H1 (cell line): Measurements from ENCODE around the gene NLRC3. TPM values are rescaled to one million over a fixed set of nuclear protein-coding genes. Genes with fewer than 3 reads are reported as not detected.

Experiments
- CTCF ChIA-PET: fragments of 300-600 bp; sonication (Branson Sonifier 250); formaldehyde crosslinking; loops from one replicate; lab custom pipeline; 2021; ENCODE audit not compliant: partially characterized antibody; lab: Charles Lee
- POLR2A ChIA-PET: fragments of 300-600 bp; sonication (Branson Sonifier 250); formaldehyde crosslinking; loops from one replicate; lab custom pipeline; 2021; ENCODE audit warnings: inconsistent platforms; ENCODE audit not compliant: partially characterized antibody; lab: Charles Lee
- DNase-seq, 2 experiments: peaks; one replicate each; pipeline versions ENCODE4 v3.0.0 to v3.0.0-alpha.2; 2010 to 2022; ENCODE audit warnings: low spot score in 2 of 2, low read depth in 1 of 2, mixed read lengths in 1 of 2
- FAIRE-seq: peaks from 2 replicates; lab custom pipeline; 2011; peaks lifted over from hg19 to GRCh38; lab: Jason Lieb, UNC
- H2AFZ ChIP-seq: 2 replicates; pipeline ENCODE4 v1.8.1; 2012; ENCODE audit warnings: low read length, inconsistent platforms
- H2AK5ac ChIP-seq: 2 replicates; pipeline ENCODE4 v1.6.1; 2013; ENCODE audit warnings: low read depth, low read length
- H2BK120ac ChIP-seq: replicated peaks from 2 replicates; pipeline ENCODE3; 2013; ENCODE audit warnings: low read depth, low read length, inconsistent platforms
- H2BK12ac ChIP-seq: 2 replicates; pipeline ENCODE4 v1.6.1; 2013; ENCODE audit warnings: low read depth, low read length
- H2BK15ac ChIP-seq: 2 replicates; pipeline ENCODE4 v1.6.1; 2013; ENCODE audit warnings: low read length
- H2BK20ac ChIP-seq: 2 replicates; pipeline ENCODE4 v1.6.1; 2013; ENCODE audit warnings: low read length
- H2BK5ac ChIP-seq: 2 replicates; pipeline ENCODE4 v1.6.1; 2013; ENCODE audit warnings: low read depth, low read length
- H3K14ac ChIP-seq: 2 replicates; pipeline ENCODE4 v1.6.1; 2013; ENCODE audit warnings: inconsistent platforms; ENCODE audit not compliant: insufficient read length
- H3K18ac ChIP-seq: 2 replicates; pipeline ENCODE4 v1.6.1; 2013; ENCODE audit warnings: low read length; ENCODE audit errors: extremely low read depth
- H3K23ac ChIP-seq: 2 replicates; pipeline ENCODE4 v1.6.1; 2013; ENCODE audit warnings: inconsistent platforms; ENCODE audit not compliant: insufficient read length
- H3K23me2 ChIP-seq: 2 replicates; pipeline ENCODE4 v1.6.1; 2013; ENCODE audit warnings: low read depth, low read length
- H3K27ac ChIP-seq: 2 replicates; pipeline ENCODE4 v1.6.1; 2011; ENCODE audit warnings: low read depth, low read length, inconsistent platforms
- H3K27me3 ChIP-seq, 4 experiments: replicated peaks in 1 of 4; 1 replicate in 1 of 4; 2 replicates in 3 of 4; pipeline versions ENCODE4 v1.6.1 to v1.8.1; 2011 to 2013; ENCODE audit warnings: low read length in 3 of 4, mild to moderate bottlenecking in 3 of 4, inconsistent platforms in 2 of 4, mixed read lengths in 2 of 4, moderate library complexity in 1 of 4; ENCODE audit not compliant: control insufficient read depth in 3 of 4, insufficient read depth in 3 of 4; ENCODE audit errors: extremely low read depth in 1 of 4
- H3K36me3 ChIP-seq, 4 experiments: 2 replicates each; pipeline versions ENCODE4 v1.6.1 to v1.8.1; 2011 to 2013; ENCODE audit warnings: mild to moderate bottlenecking in 4 of 4, low read length in 3 of 4, moderate library complexity in 2 of 4, control low read depth in 1 of 4, inconsistent platforms in 1 of 4; ENCODE audit not compliant: insufficient read depth in 4 of 4, control insufficient read depth in 2 of 4
- H3K4ac ChIP-seq: replicated peaks from 2 replicates; pipeline ENCODE3; 2013; ENCODE audit warnings: low read length, low read depth, mixed read lengths, inconsistent platforms; ENCODE audit not compliant: insufficient read length
- H3K4me1 ChIP-seq, 4 experiments: replicated peaks in 1 of 4; 1 replicate in 1 of 4; 2 replicates in 3 of 4; pipeline versions ENCODE4 v1.6.1 to v1.8.1; 2011 to 2013; ENCODE audit warnings: low read length in 3 of 4, inconsistent platforms in 2 of 4, mixed read lengths in 1 of 4; ENCODE audit not compliant: insufficient read depth in 4 of 4, control insufficient read depth in 3 of 4
- H3K4me2 ChIP-seq, 2 experiments: 2 replicates each; pipeline versions ENCODE4 v1.6.1 to v1.8.1; 2011 to 2013; ENCODE audit warnings: low read depth in 2 of 2, low read length in 2 of 2, control low read depth in 1 of 2, inconsistent platforms in 1 of 2, mild to moderate bottlenecking in 1 of 2; ENCODE audit not compliant: insufficient read depth in 1 of 2
- H3K4me3 ChIP-seq, 4 experiments: fragments of 200-600, 300-600 bp in 1 of 4; sonication (generic), shearing (Covaris generic), sonication (Bioruptor Twin) in 1 of 4; 2 replicates each; pipeline versions ENCODE4 v1.5.1 to v1.8.1; 2011 to 2016; ENCODE audit warnings: low read length in 4 of 4, low read depth in 3 of 4, control low read depth in 2 of 4, inconsistent platforms in 2 of 4, mild to moderate bottlenecking in 2 of 4, mixed read lengths in 1 of 4, moderate library complexity in 1 of 4; ENCODE audit not compliant: insufficient read depth in 2 of 4; ENCODE audit errors: extremely low read depth in 1 of 4
- H3K56ac ChIP-seq: replicated peaks from 2 replicates; pipeline ENCODE3; 2013; ENCODE audit warnings: low read depth, mild to moderate bottlenecking, mixed read lengths, low read length, inconsistent platforms; ENCODE audit not compliant: insufficient read length
- H3K79me1 ChIP-seq: 2 replicates; pipeline ENCODE4 v1.6.1; 2013; ENCODE audit warnings: low read depth, low read length, control low read depth
- H3K79me2 ChIP-seq, 2 experiments: 2 replicates each; pipeline versions ENCODE4 v1.6.1 to v1.8.1; 2012 to 2013; ENCODE audit warnings: low read length in 2 of 2, mild to moderate bottlenecking in 2 of 2, inconsistent platforms in 1 of 2; ENCODE audit not compliant: insufficient read depth in 2 of 2, control insufficient read depth in 1 of 2
- H3K9ac ChIP-seq, 4 experiments: replicated peaks in 1 of 4; 1 replicate in 1 of 4; 2 replicates in 3 of 4; pipeline versions ENCODE4 v1.6.1 to v1.8.1; 2011 to 2013; ENCODE audit warnings: low read depth in 3 of 4, low read length in 3 of 4, control low read depth in 2 of 4, mild to moderate bottlenecking in 2 of 4, moderate library complexity in 2 of 4, inconsistent platforms in 1 of 4; ENCODE audit errors: extremely low read depth in 1 of 4
- H3K9me3 ChIP-seq, 2 experiments: 2 replicates each; pipeline versions ENCODE4 v1.6.1 to v1.8.1; 2012 to 2013; ENCODE audit warnings: mild to moderate bottlenecking in 2 of 2, moderate library complexity in 2 of 2, control low read depth in 1 of 2, inconsistent platforms in 1 of 2, low read depth in 1 of 2, low read length in 1 of 2, mixed read lengths in 1 of 2; ENCODE audit not compliant: insufficient read depth in 2 of 2
- H4K20me1 ChIP-seq, 2 experiments: replicated peaks in 1 of 2; 2 replicates each; pipeline versions ENCODE3 to v1.8.1; 2011 to 2013; ENCODE audit warnings: inconsistent platforms in 2 of 2, low read length in 2 of 2, mild to moderate bottlenecking in 1 of 2; ENCODE audit not compliant: insufficient read depth in 2 of 2, control insufficient read depth in 1 of 2
- H4K5ac ChIP-seq: 2 replicates; pipeline ENCODE4 v1.6.1; 2013; ENCODE audit warnings: low read length, low read depth, mixed read lengths, inconsistent platforms; ENCODE audit not compliant: insufficient read length
- H4K8ac ChIP-seq: 2 replicates; pipeline ENCODE4 v1.8.0; 2013; ENCODE audit warnings: mild to moderate bottlenecking, moderate library complexity, low read length, inconsistent platforms; ENCODE audit not compliant: insufficient read depth; ENCODE audit errors: extremely low read depth
- H4K91ac ChIP-seq: replicated peaks from 2 replicates; pipeline ENCODE3; 2013; ENCODE audit warnings: low read length, mixed read lengths, inconsistent platforms; ENCODE audit not compliant: insufficient read length
- POLR2AphosphoS5 ChIP-seq: IDR thresholded peaks from 2 replicates; pipeline ENCODE4 v1.6.1; 2011; ENCODE audit warnings: low read depth, low read length
- TAF7 ChIP-seq: optimal IDR thresholded peaks from 2 replicates; pipeline ENCODE3; 2011; ENCODE audit warnings: low read depth, mild to moderate bottlenecking, inconsistent platforms, low read length, moderate library complexity, borderline replicate concordance
- WGBS, 2 experiments: shearing (Covaris generic) in 1 of 2; methylation state at CpG; one replicate each; pipeline versions ENCODE4 v1.1.6 to v1.1.7; 2013 to 2015; ENCODE audit warnings: low lambda C conversion rate in 2 of 2, mixed read lengths in 2 of 2, inconsistent platforms in 1 of 2, low coverage in 1 of 2, missing lambda C conversion rate in 1 of 2; ENCODE audit not compliant: insufficient replicate concordance in 2 of 2, insufficient coverage in 1 of 2, insufficient read length in 1 of 2; ENCODE audit errors: extremely low coverage in 1 of 2, missing lambda C conversion rate in 1 of 2; 5-methylcytosine and 5-hydroxymethylcytosine counted together
- polyA plus RNA-seq, 7 experiments: library from polyadenylated mRNA; depleted of rRNA in 3 of 7; stranded (reverse) in 5 of 7; unstranded in 2 of 7; fragments of >200 nt in 5 of 7; fragments of 200-250 nt in 2 of 7; gene quantifications; 1 replicate in 5 of 7; 2 replicates in 1 of 7; 4 replicates in 1 of 7; pipeline versions ENCODE4 v1.2.1 to v1.2.3, GENCODE V29; 2011 to 2013; ENCODE audit warnings: missing spikeins in 2 of 7, mixed read lengths in 2 of 7
- total RNA-seq: library from RNA; stranded (reverse); fragmentation: NEBNext Ultra II Directional; extraction: Animal tissue kit (Norgen Biotek cat#: 25700); gene quantifications from 2 replicates; pipeline ENCODE4 v1.2.1, GENCODE V29; 2021
- TF ChIP-seq, protein P1 (sequence below): IDR thresholded peaks from 2 replicates; pipeline ENCODE4 v1.6.1; 2011; ENCODE audit warnings: low read depth, mild to moderate bottlenecking, low read length; ENCODE audit not compliant: insufficient read depth
- TF ChIP-seq, protein P2 (sequence below), 3 experiments: IDR thresholded peaks; 1 replicate in 2 of 3; 2 replicates in 1 of 3; pipeline versions ENCODE4 v1.5.1 to v1.6.1; 2011; ENCODE audit warnings: low read length in 3 of 3, mild to moderate bottlenecking in 3 of 3, inconsistent platforms in 2 of 3, low read depth in 1 of 3, moderate library complexity in 1 of 3; ENCODE audit not compliant: insufficient read depth in 1 of 3; ENCODE audit errors: control extremely low read depth in 1 of 3

NLRC3 gene
- total and polyA plus RNA-seq, 2 of the 8 experiments (the other 6 are each of a cell fraction or from before 2014, with no cell fraction given), result 0.18 to 0.20 TPM

DNA sequence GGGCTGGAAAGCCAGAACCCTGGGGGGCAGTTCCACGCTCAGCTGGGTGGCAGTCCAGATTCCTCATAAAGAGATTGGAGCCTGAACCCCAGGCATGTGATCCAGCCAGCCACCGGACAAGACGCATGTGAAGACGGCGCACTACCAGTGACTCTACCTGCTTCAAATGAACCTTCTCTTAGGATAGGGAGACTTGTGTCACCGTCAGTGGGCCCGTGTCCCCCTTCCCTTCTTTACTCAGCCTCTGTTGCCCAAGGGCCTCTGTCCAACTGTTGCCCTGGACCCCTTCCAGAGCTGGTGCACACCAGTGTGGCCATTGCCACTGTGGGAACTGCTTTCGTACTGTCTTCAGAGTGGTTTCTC is 58.2 kb downstream of the NLRC3 start:
- no peak overlapping the region for H3K23ac ChIP-seq
- no peak overlapping the region for H2BK20ac ChIP-seq
- H3K79me1 ChIP-seq, result no peaks in the 10 kb centered on the region
- no peak overlapping the region for H2BK120ac ChIP-seq
- FAIRE-seq (no peak), DNase-seq (no peak)
- no peak overlapping the region for H4K8ac ChIP-seq
- H4K91ac ChIP-seq, result no peak overlapping the region
- no peak overlapping the region for H2AK5ac ChIP-seq
- H2BK5ac ChIP-seq, result no peak overlapping the region
- ChIA-PET POLR2A (no interaction called here), CTCF (interaction anchor here (1.3 kb wide), 1 partner anchor 8 kb away, joined by 3 read pairs; no protein-coding TSS in a partner anchor)
- H2BK15ac ChIP-seq, result no peak overlapping the region
- no peaks in the 10 kb centered on the region for H3K9me3 ChIP-seq
- H4K20me1 ChIP-seq, result no peaks in the 10 kb centered on the region
- no peak overlapping the region for H3K56ac ChIP-seq
- WGBS, 2 experiments, result 88% methylated on average over 8 of the region's 8 CpGs; no CpG with 5 or more reads in 1 of the 2 experiments
- H3K14ac ChIP-seq, result no peak overlapping the region
- H2AFZ ChIP-seq, result no peak overlapping the region
- H3K79me2 ChIP-seq, result no peaks in the 10 kb centered on the region
- no peak overlapping the region for H4K5ac ChIP-seq
- no peak overlapping the region for H3K27ac ChIP-seq
- no peak overlapping the region for H3K4me3 ChIP-seq
- H3K27me3 ChIP-seq, result no peaks in the 10 kb centered on the region
- no peaks in the 10 kb centered on the region for H3K4me1 ChIP-seq
- no peak overlapping the region for H2BK12ac ChIP-seq
- H3K4ac ChIP-seq, result no peak overlapping the region
- H3K23me2 ChIP-seq, result no peaks in the 10 kb centered on the region
- H3K36me3 ChIP-seq, result peaks cover 0 to 29% (median 14%) of the 10 kb centered on the region in 4 experiments; a peak in 6 of 8 replicates
- no peak overlapping the region for H3K18ac ChIP-seq
- no peak overlapping the region for H3K4me2 ChIP-seq
- no peak overlapping the region for H3K9ac ChIP-seq
- TF ChIP-seq, protein P1, sequence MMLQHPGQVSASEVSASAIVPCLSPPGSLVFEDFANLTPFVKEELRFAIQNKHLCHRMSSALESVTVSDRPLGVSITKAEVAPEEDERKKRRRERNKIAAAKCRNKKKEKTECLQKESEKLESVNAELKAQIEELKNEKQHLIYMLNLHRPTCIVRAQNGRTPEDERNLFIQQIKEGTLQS, result no peak
- TF ChIP-seq TAF7 (no peak), POLR2AphosphoS5 (no peak)
- TF ChIP-seq, protein P2, sequence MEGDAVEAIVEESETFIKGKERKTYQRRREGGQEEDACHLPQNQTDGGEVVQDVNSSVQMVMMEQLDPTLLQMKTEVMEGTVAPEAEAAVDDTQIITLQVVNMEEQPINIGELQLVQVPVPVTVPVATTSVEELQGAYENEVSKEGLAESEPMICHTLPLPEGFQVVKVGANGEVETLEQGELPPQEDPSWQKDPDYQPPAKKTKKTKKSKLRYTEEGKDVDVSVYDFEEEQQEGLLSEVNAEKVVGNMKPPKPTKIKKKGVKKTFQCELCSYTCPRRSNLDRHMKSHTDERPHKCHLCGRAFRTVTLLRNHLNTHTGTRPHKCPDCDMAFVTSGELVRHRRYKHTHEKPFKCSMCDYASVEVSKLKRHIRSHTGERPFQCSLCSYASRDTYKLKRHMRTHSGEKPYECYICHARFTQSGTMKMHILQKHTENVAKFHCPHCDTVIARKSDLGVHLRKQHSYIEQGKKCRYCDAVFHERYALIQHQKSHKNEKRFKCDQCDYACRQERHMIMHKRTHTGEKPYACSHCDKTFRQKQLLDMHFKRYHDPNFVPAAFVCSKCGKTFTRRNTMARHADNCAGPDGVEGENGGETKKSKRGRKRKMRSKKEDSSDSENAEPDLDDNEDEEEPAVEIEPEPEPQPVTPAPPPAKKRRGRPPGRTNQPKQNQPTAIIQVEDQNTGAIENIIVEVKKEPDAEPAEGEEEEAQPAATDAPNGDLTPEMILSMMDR (IDR thresholded peaks at IDR 0.05; ENCODE audit: control extremely low read depth in 1 of 3, insufficient read depth in 1 of 3, low read depth in 1 of 3, low read length in 3 of 3), result no peak
